HepG2 (cell line): Measurements from ENCODE around the gene PTPA. TPM values are rescaled to one million over a fixed set of nuclear protein-coding genes. Genes with fewer than 3 reads are reported as not detected.
A peak's percentile ranks its signal among the peaks of the same experiment; 100 is the strongest.

Experiments used
- ATF7 ChIP-seq, 2 experiments: fragments of 450-650 bp in 1 of 2; sonication (generic) in 1 of 2; formaldehyde crosslinking in 1 of 2; IDR thresholded peaks; 2 replicates each; pipeline versions ENCODE4 v1.4.0 to v1.6.1; 2016 to 2020; ENCODE audit warnings: antibody characterized with exemption in 1 of 2, mild to moderate bottlenecking in 1 of 2, missing genetic modification reagents in 1 of 2
- FOXK1 ChIP-seq: sonication (generic); formaldehyde crosslinking; IDR thresholded peaks from 2 replicates; pipeline ENCODE4 v1.4.0; 2020; ENCODE audit warnings: low read depth, missing genetic modification reagents, borderline replicate concordance
- GPN1 ChIP-seq: sonication (generic); formaldehyde crosslinking; IDR thresholded peaks from 2 replicates; pipeline ENCODE4 v1.5.1; 2020; ENCODE audit warnings: missing genetic modification reagents, borderline replicate concordance
- IRX3 ChIP-seq: sonication (generic); formaldehyde crosslinking; IDR thresholded peaks from 2 replicates; pipeline ENCODE4 v1.8.1; 2023; ENCODE audit warnings: mild to moderate bottlenecking, low read depth, missing genetic modification reagents, borderline replicate concordance
- KDM3A ChIP-seq: IDR thresholded peaks from 2 replicates; pipeline ENCODE4 v1.6.1; 2018; ENCODE audit warnings: low read depth, missing compliant biosample characterization
- KLF9 ChIP-seq: IDR thresholded peaks from 2 replicates; pipeline ENCODE4 v1.6.1; 2016; ENCODE audit warnings: low read depth
- MED8 ChIP-seq: sonication (generic); formaldehyde crosslinking; IDR thresholded peaks from 2 replicates; pipeline ENCODE4 v1.8.1; 2023; ENCODE audit warnings: mild to moderate bottlenecking, missing genetic modification reagents; ENCODE audit not compliant: insufficient replicate concordance
- MEF2D ChIP-seq: sonication (generic); formaldehyde crosslinking; IDR thresholded peaks from 2 replicates; pipeline ENCODE4 v1.5.1; 2020; ENCODE audit warnings: mild to moderate bottlenecking, missing genetic modification reagents
- ONECUT2 ChIP-seq: sonication (generic); formaldehyde crosslinking; IDR thresholded peaks from 2 replicates; pipeline ENCODE4 v1.4.0; 2020; ENCODE audit warnings: missing genetic modification reagents
- PHB2 ChIP-seq: fragments of 450-650 bp; IDR thresholded peaks from 2 replicates; pipeline ENCODE4 v1.6.1; 2018; ENCODE audit not compliant: partially characterized antibody
- SNAPC2 ChIP-seq: sonication (generic); formaldehyde crosslinking; IDR thresholded peaks from 2 replicates; pipeline ENCODE4 v1.8.1; 2022; ENCODE audit warnings: mild to moderate bottlenecking, missing genetic modification reagents
- ZBTB38 ChIP-seq: sonication (generic); formaldehyde crosslinking; IDR thresholded peaks from 2 replicates; pipeline ENCODE4 v1.5.1; 2020; ENCODE audit warnings: mild to moderate bottlenecking, missing genetic modification reagents
- ZFP41 ChIP-seq: sonication (generic); formaldehyde crosslinking; IDR thresholded peaks from 2 replicates; pipeline ENCODE4 v1.4.0; 2020; ENCODE audit warnings: mild to moderate bottlenecking, missing genetic modification reagents, borderline replicate concordance
- ZNF160 ChIP-seq: sonication (generic); formaldehyde crosslinking; IDR thresholded peaks from 2 replicates; pipeline ENCODE4 v1.8.0; 2022; ENCODE audit warnings: mild to moderate bottlenecking, inconsistent platforms, missing genetic modification reagents
- ZNF235 ChIP-seq: sonication (generic); formaldehyde crosslinking; IDR thresholded peaks from 2 replicates; pipeline ENCODE4 v1.8.1; 2023; ENCODE audit warnings: mild to moderate bottlenecking, missing genetic modification reagents, borderline replicate concordance
- ZNF260 ChIP-seq: sonication (generic); formaldehyde crosslinking; IDR thresholded peaks from 2 replicates; pipeline ENCODE4 v1.4.0; 2020; ENCODE audit warnings: missing genetic modification reagents, low read depth, mild to moderate bottlenecking, borderline replicate concordance
- ZNF567 ChIP-seq: sonication (generic); formaldehyde crosslinking; IDR thresholded peaks from 2 replicates; pipeline ENCODE4 v1.8.1; 2023; ENCODE audit warnings: mild to moderate bottlenecking, missing genetic modification reagents, borderline replicate concordance
- ZNF788 ChIP-seq: sonication (generic); formaldehyde crosslinking; IDR thresholded peaks from 2 replicates; pipeline ENCODE4 v1.5.0; 2020; ENCODE audit warnings: mild to moderate bottlenecking, missing genetic modification reagents, borderline replicate concordance
- ZNF816 ChIP-seq: sonication (generic); formaldehyde crosslinking; IDR thresholded peaks from 2 replicates; pipeline ENCODE4 v1.8.0; 2022; ENCODE audit warnings: missing genetic modification reagents, mild to moderate bottlenecking, borderline replicate concordance
- ZSCAN22 ChIP-seq: sonication (generic); formaldehyde crosslinking; IDR thresholded peaks from 2 replicates; pipeline ENCODE4 v1.4.0; 2020; ENCODE audit warnings: mild to moderate bottlenecking, missing genetic modification reagents
- polyA plus RNA-seq, 8 experiments: library from polyadenylated mRNA; depleted of rRNA in 3 of 8; stranded (reverse) in 7 of 8; unstranded in 1 of 8; fragments of >200 nt; fragmentation: Illumina TruSeq in 4 of 8; extraction: Trizol in 4 of 8; gene quantifications; 2 replicates each; pipeline versions ENCODE4 v1.2.1 to v1.2.3, GENCODE V29; 2011 to 2016; ENCODE audit warnings: low read depth in 4 of 8, missing spikeins in 1 of 8, mixed read lengths in 1 of 8; ENCODE audit not compliant: insufficient read depth in 1 of 8
- total RNA-seq, 5 experiments: library from RNA; depleted of rRNA; stranded (reverse); fragments of >200 nt; fragmentation: Illumina TruSeq; extraction: Trizol; gene quantifications; 2 replicates each; pipeline ENCODE4 v1.2.3, GENCODE V29; 2016; ENCODE audit warnings: low read depth in 1 of 5
- TF ChIP-seq, protein P1 (sequence below): sonication (generic); formaldehyde crosslinking; IDR thresholded peaks from 2 replicates; pipeline ENCODE4 v1.5.1; 2020; ENCODE audit warnings: missing genetic modification reagents, mild to moderate bottlenecking, borderline replicate concordance
- TF ChIP-seq, protein P2 (sequence below): IDR thresholded peaks from 2 replicates; pipeline ENCODE4 v1.6.1; 2016; ENCODE audit warnings: mild to moderate bottlenecking
- TF ChIP-seq, protein P3 (sequence below): sonication (generic); formaldehyde crosslinking; IDR thresholded peaks from 2 replicates; pipeline ENCODE4 v1.9.0; 2021; ENCODE audit warnings: missing genetic modification reagents, mild to moderate bottlenecking, borderline replicate concordance
- TF ChIP-seq, protein P4 (sequence below): sonication (generic); formaldehyde crosslinking; IDR thresholded peaks from 2 replicates; pipeline ENCODE4 v1.5.1; 2020; ENCODE audit warnings: missing genetic modification reagents, mild to moderate bottlenecking, borderline replicate concordance

Gene PTPA
- total and polyA plus RNA-seq, 2 of the 13 experiments (the other 11 are each of a cell fraction or from before 2014, with no cell fraction given): 79.3 to 105 TPM

DNA sequence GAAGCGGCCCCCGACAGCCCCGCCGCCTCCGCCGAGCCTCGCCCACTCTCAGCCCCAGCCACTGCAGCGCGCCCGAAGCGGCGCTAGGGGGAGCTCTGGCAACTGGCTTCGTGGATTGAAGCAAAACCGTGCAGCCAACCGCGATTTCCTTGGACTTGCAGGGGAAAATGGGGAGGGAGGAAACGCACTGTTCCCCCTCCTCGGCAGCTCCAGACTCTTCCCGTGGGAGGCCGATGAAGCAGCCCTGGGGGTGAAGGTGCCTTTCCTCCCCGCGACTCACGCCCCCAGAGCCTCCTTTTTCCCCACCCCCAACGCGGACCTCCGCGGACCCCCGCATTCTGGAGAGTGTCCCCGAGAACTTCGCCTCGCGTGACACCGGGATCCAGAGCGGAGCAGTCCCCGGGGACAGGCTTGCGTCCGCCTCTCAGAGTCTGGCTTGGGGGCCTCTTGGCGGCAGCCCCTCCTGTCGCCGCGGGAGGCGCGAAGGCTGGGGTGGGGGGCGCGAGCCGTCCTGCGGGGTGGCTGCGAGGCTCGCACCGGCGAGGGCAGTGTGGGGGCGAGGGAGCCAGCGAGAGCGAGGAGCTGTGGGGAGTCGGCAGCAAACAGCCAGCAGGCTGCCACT, 63.0 kb downstream of the PTPA start (continued):
- TF ChIP-seq, protein P1, sequence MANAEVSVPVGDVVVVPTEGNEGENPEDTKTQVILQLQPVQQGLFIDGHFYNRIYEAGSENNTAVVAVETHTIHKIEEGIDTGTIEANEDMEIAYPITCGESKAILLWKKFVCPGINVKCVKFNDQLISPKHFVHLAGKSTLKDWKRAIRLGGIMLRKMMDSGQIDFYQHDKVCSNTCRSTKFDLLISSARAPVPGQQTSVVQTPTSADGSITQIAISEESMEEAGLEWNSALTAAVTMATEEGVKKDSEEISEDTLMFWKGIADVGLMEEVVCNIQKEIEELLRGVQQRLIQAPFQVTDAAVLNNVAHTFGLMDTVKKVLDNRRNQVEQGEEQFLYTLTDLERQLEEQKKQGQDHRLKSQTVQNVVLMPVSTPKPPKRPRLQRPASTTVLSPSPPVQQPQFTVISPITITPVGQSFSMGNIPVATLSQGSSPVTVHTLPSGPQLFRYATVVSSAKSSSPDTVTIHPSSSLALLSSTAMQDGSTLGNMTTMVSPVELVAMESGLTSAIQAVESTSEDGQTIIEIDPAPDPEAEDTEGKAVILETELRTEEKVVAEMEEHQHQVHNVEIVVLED: no peak
- TF ChIP-seq, protein P2, sequence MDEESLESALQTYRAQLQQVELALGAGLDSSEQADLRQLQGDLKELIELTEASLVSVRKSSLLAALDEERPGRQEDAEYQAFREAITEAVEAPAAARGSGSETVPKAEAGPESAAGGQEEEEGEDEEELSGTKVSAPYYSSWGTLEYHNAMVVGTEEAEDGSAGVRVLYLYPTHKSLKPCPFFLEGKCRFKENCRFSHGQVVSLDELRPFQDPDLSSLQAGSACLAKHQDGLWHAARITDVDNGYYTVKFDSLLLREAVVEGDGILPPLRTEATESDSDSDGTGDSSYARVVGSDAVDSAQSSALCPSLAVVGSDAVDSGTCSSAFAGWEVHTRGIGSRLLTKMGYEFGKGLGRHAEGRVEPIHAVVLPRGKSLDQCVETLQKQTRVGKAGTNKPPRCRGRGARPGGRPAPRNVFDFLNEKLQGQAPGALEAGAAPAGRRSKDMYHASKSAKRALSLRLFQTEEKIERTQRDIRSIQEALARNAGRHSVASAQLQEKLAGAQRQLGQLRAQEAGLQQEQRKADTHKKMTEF: peak; percentile 73
- TF ChIP-seq ZNF816 (peak; percentile 90), ZNF567 (CRISPR knock-in tag) (no peak; the same call in 1 of the 2 replicates), FOXK1 (CRISPR knock-in tag) (peak; percentile 33; the same call in 1 of the 2 replicates), MED8 (no peak), ZNF235 (CRISPR knock-in tag) (peak; percentile 48; the same call in 1 of the 2 replicates), ATF7 (IDR thresholded peaks at IDR 0.05) (no peak), ATF7 (CRISPR knock-in tag; IDR thresholded peaks at IDR 0.05) (no peak), ZSCAN22 (CRISPR knock-in tag) (no peak), ONECUT2 (CRISPR knock-in tag) (no peak), GPN1 (CRISPR knock-in tag) (no peak), KDM3A (CRISPR knock-in tag) (peak; percentile 85), SNAPC2 (CRISPR knock-in tag) (no peak), PHB2 (no peak), MEF2D (CRISPR knock-in tag) (peak; percentile 49; the same call in 1 of the 2 replicates), ZNF788 (CRISPR knock-in tag) (peak; percentile 67; the same call in 1 of the 2 replicates), ZFP41 (CRISPR knock-in tag) (no peak), ZBTB38 (CRISPR knock-in tag) (no peak), KLF9 (CRISPR knock-in tag) (peak; percentile 70; the same call in 1 of the 2 replicates), IRX3 (CRISPR knock-in tag) (no peak), ZNF160 (peak; percentile 31; the same call in 1 of the 2 replicates), ZNF260 (CRISPR knock-in tag) (no peak)
- TF ChIP-seq, protein P3, sequence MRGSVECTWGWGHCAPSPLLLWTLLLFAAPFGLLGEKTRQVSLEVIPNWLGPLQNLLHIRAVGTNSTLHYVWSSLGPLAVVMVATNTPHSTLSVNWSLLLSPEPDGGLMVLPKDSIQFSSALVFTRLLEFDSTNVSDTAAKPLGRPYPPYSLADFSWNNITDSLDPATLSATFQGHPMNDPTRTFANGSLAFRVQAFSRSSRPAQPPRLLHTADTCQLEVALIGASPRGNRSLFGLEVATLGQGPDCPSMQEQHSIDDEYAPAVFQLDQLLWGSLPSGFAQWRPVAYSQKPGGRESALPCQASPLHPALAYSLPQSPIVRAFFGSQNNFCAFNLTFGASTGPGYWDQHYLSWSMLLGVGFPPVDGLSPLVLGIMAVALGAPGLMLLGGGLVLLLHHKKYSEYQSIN (CRISPR knock-in tag): no peak
- TF ChIP-seq, protein P4, sequence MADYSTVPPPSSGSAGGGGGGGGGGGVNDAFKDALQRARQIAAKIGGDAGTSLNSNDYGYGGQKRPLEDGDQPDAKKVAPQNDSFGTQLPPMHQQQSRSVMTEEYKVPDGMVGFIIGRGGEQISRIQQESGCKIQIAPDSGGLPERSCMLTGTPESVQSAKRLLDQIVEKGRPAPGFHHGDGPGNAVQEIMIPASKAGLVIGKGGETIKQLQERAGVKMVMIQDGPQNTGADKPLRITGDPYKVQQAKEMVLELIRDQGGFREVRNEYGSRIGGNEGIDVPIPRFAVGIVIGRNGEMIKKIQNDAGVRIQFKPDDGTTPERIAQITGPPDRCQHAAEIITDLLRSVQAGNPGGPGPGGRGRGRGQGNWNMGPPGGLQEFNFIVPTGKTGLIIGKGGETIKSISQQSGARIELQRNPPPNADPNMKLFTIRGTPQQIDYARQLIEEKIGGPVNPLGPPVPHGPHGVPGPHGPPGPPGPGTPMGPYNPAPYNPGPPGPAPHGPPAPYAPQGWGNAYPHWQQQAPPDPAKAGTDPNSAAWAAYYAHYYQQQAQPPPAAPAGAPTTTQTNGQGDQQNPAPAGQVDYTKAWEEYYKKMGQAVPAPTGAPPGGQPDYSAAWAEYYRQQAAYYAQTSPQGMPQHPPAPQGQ (CRISPR knock-in tag): no peak
